GM18519 (cell line): ENCODE data around the gene TSPAN31.
"Not testable (repeated sequence)": the region's sequence is repeated elsewhere in the genome, so short reads cannot be mapped to it uniquely, and the experiment has no call there.

ENCODE experiments used
- ATAC-seq: cut with Tn5 transposase; IDR thresholded peaks from one replicate; pipeline ENCODE4 v1.9.1; 2021; ENCODE audit warnings: mild to moderate bottlenecking, moderate library complexity; ENCODE audit not compliant: unreplicated experiment, low FRiP score

Gene TSPAN31

GRCh38 chr12:57744777-57745484 is at the start of gene TSPAN31:
TSPAN31 (plus strand) TSS chr12:57745039; CDS start chr12:57745155, 116 bp downstream.
- ATAC-seq = peak; percentile 72

GRCh38 chr12:57695770-57696432 is 48.9 kb upstream of the TSPAN31 start:
- ATAC-seq = no peak

- ATAC-seq = no peak
These were observed 47.8 kb upstream of the TSPAN31 start for GRCh38 chr12:57697076-57697475.

GRCh38 chr12:57698414-57698813 is 46.4 kb upstream of the TSPAN31 start:
- no peak for ATAC-seq

- ATAC-seq = no peak
These were observed 44.5 kb upstream of the TSPAN31 start for GRCh38 chr12:57700317-57700716.

- ATAC-seq = no peak
These were observed 37.6 kb upstream of the TSPAN31 start for GRCh38 chr12:57707250-57707649.

- ATAC-seq = no peak
These were observed 36.5 kb upstream of the TSPAN31 start for GRCh38 chr12:57708296-57708695.

- no peak for ATAC-seq
These were observed 32.1 kb upstream of the TSPAN31 start for GRCh38 chr12:57712701-57713100.

- ATAC-seq = no peak
These were observed 31.6 kb upstream of the TSPAN31 start for GRCh38 chr12:57713209-57713608.

- not testable (repeated sequence) for ATAC-seq
These were observed 29.6 kb upstream of the TSPAN31 start for GRCh38 chr12:57715036-57715748.

- no peak for ATAC-seq
These were observed 29.1 kb upstream of the TSPAN31 start for GRCh38 chr12:57715786-57716185.

GRCh38 chr12:57716305-57716704 is 28.5 kb upstream of the TSPAN31 start:
- ATAC-seq = no peak

- no peak for ATAC-seq
These were observed 27.7 kb upstream of the TSPAN31 start for GRCh38 chr12:57717131-57717530.

- no peak for ATAC-seq
These were observed 26.8 kb upstream of the TSPAN31 start for GRCh38 chr12:57717846-57718640.

GRCh38 chr12:57718641-57719528 is 26.0 kb upstream of the TSPAN31 start:
- no peak for ATAC-seq

GRCh38 chr12:57719777-57720605 is 24.8 kb upstream of the TSPAN31 start:
- no peak for ATAC-seq

- ATAC-seq = no peak
These were observed 23.9 kb upstream of the TSPAN31 start for GRCh38 chr12:57720606-57721595.
